Activated naive CD4-positive, alpha-beta T cell treated with anti-CD3 and anti-CD28 coated beads, Interleukin-2, amount 50 U/mL, for 72 hours (primary cell): ENCODE measurements around the gene POLR1H. TPM values are rescaled to one million over a fixed set of nuclear protein-coding genes. Genes with fewer than 3 reads are reported as not detected.
"Not testable (repeated sequence)": the region's sequence is repeated elsewhere in the genome, so short reads cannot be mapped to it uniquely, and the experiment has no call there.

Experiments
- ATAC-seq, 2 donors: fragments of 150-1000 bp; cut with Tn5 transposase; 2 replicates each; pipeline ENCODE4 v1.10.0; 2021; ENCODE audit warnings: mild to moderate bottlenecking in 2 of 2, moderate library complexity in 2 of 2
- DNase-seq, 2 donors: peaks; one replicate each; pipeline ENCODE4 v3.0.0; 2021 to 2022; ENCODE audit warnings: low spot score in 2 of 2
- H3K27ac Mint-ChIP-seq, 2 donors: one replicate each; pipeline ENCODE4 v1.8.0; 2022; ENCODE audit warnings: mild to moderate bottlenecking in 2 of 2, mixed read lengths in 2 of 2
- H3K36me3 Mint-ChIP-seq, 2 donors: one replicate each; pipeline ENCODE4 v1.8.0; 2022; ENCODE audit warnings: mixed read lengths in 2 of 2
- H3K9me3 Mint-ChIP-seq, 2 donors: one replicate each; pipeline ENCODE4 v1.8.0; 2022; ENCODE audit warnings: mixed read lengths in 2 of 2
- total RNA-seq, 2 donors: library from RNA; stranded (reverse); gene quantifications; one replicate each; pipeline ENCODE4 v1.2.3, GENCODE V29; 2022

The POLR1H gene
- 10 to 100 TPM; 52.7 to 65.6 TPM for total RNA-seq

- Mint-ChIP-seq H3K36me3 (peaks cover 17 to 37% of the 10 kb centered on the region in 2 donors), H3K27ac (peak within 1 kb of the TSS; percentile 91 to 99), H3K9me3 (peaks cover 0 to 4% of the 10 kb centered on the region in 2 donors)
- peak; percentile 89 to 94 for ATAC-seq
- peak; percentile 79 to 85 for DNase-seq
These were observed at the start of gene POLR1H for GRCh38 chr6:30061092-30061857. Gene POLR1H (plus strand): TSS chr6:30061265. CDS start chr6:30061525, 260 bp downstream.

GRCh38 chr6:30013291-30013922, 47.7 kb upstream of the POLR1H start:
- Mint-ChIP-seq H3K27ac (no peak overlapping the region), H3K36me3 (no peaks in the 10 kb centered on the region), H3K9me3 (no peaks in the 10 kb centered on the region)
- peak in 1 of 2 donors; percentile 19 for DNase-seq
- ATAC-seq: peak; percentile 61 to 77

- no peaks in the 10 kb centered on the region for H3K36me3 Mint-ChIP-seq
- H3K9me3 Mint-ChIP-seq: no peaks in the 10 kb centered on the region
- ATAC-seq (no peak), DNase-seq (no peak)
- H3K27ac Mint-ChIP-seq: no peak overlapping the region
These were observed 41.2 kb upstream of the POLR1H start for GRCh38 chr6:30019819-30020218.

- Mint-ChIP-seq H3K36me3 (no peaks in the 10 kb centered on the region), H3K27ac (peak overlapping the region in 1 of 2 donors; percentile 22), H3K9me3 (no peaks in the 10 kb centered on the region)
- DNase-seq: no peak
- no peak for ATAC-seq
These were observed 40.4 kb upstream of the POLR1H start for GRCh38 chr6:30020626-30021025.

GRCh38 chr6:30022189-30022588, 38.9 kb upstream of the POLR1H start:
- ATAC-seq (no peak), DNase-seq (no peak)
- no peaks in the 10 kb centered on the region for H3K9me3 Mint-ChIP-seq
- H3K36me3 Mint-ChIP-seq: no peaks in the 10 kb centered on the region
- no peak overlapping the region for H3K27ac Mint-ChIP-seq

GRCh38 chr6:30022712-30023111, 38.4 kb upstream of the POLR1H start:
- not testable (repeated sequence) for H3K36me3 Mint-ChIP-seq, DNase-seq, H3K27ac Mint-ChIP-seq, H3K9me3 Mint-ChIP-seq, ATAC-seq

GRCh38 chr6:30025186-30025585, 35.9 kb upstream of the POLR1H start:
- Mint-ChIP-seq H3K9me3 (no peaks in the 10 kb centered on the region), H3K36me3 (no peaks in the 10 kb centered on the region), H3K27ac (no peak overlapping the region)
- ATAC-seq: no peak
- DNase-seq: no peak

- Mint-ChIP-seq H3K9me3 (no peaks in the 10 kb centered on the region), H3K36me3 (no peaks in the 10 kb centered on the region), H3K27ac (no peak overlapping the region)
- DNase-seq: no peak
- ATAC-seq: no peak
These were observed 31.5 kb upstream of the POLR1H start for GRCh38 chr6:30029588-30029987.

- ATAC-seq: no peak
- Mint-ChIP-seq H3K36me3 (no peaks in the 10 kb centered on the region), H3K9me3 (no peaks in the 10 kb centered on the region), H3K27ac (no peak overlapping the region)
- no peak for DNase-seq
These were observed 29.7 kb upstream of the POLR1H start for GRCh38 chr6:30031381-30031780.

GRCh38 chr6:30033440-30033839, 27.6 kb upstream of the POLR1H start:
- ATAC-seq, DNase-seq, H3K36me3 Mint-ChIP-seq, H3K27ac Mint-ChIP-seq, H3K9me3 Mint-ChIP-seq: not testable (repeated sequence)

GRCh38 chr6:30035784-30036183, 25.3 kb upstream of the POLR1H start:
- H3K9me3 Mint-ChIP-seq: no peaks in the 10 kb centered on the region
- DNase-seq (no peak), ATAC-seq (no peak)
- H3K36me3 Mint-ChIP-seq: no peaks in the 10 kb centered on the region
- H3K27ac Mint-ChIP-seq: no peak overlapping the region

- DNase-seq (no peak), ATAC-seq (peak; percentile 37 to 41)
- Mint-ChIP-seq H3K27ac (peak overlapping the region in 1 of 2 donors; percentile 30), H3K9me3 (no peaks in the 10 kb centered on the region), H3K36me3 (no peaks in the 10 kb centered on the region)
These were observed 23.8 kb upstream of the POLR1H start for GRCh38 chr6:30037182-30037788.

GRCh38 chr6:30041221-30041620, 19.8 kb upstream of the POLR1H start:
- Mint-ChIP-seq H3K27ac (no peak overlapping the region), H3K36me3 (no peaks in the 10 kb centered on the region), H3K9me3 (no peaks in the 10 kb centered on the region)
- DNase-seq: no peak
- no peak for ATAC-seq

GRCh38 chr6:30041821-30042220, 19.2 kb upstream of the POLR1H start:
- Mint-ChIP-seq H3K36me3 (no peaks in the 10 kb centered on the region), H3K27ac (no peak overlapping the region), H3K9me3 (no peaks in the 10 kb centered on the region)
- DNase-seq (no peak), ATAC-seq (no peak)

GRCh38 chr6:30042476-30042875, 18.6 kb upstream of the POLR1H start:
- ATAC-seq: no peak
- no peaks in the 10 kb centered on the region for H3K36me3 Mint-ChIP-seq
- H3K9me3 Mint-ChIP-seq: no peaks in the 10 kb centered on the region
- peak overlapping the region in 1 of 2 donors; percentile 38 for H3K27ac Mint-ChIP-seq
- DNase-seq: no peak

- no peaks in the 10 kb centered on the region for H3K9me3 Mint-ChIP-seq
- peak overlapping the region in 1 of 2 donors; percentile 4 for H3K27ac Mint-ChIP-seq
- no peaks in the 10 kb centered on the region for H3K36me3 Mint-ChIP-seq
These were observed 18.2 kb upstream of the POLR1H start for GRCh38 chr6:30042914-30043313.

GRCh38 chr6:30043744-30044143, 17.3 kb upstream of the POLR1H start:
- Mint-ChIP-seq H3K36me3 (no peaks in the 10 kb centered on the region), H3K27ac (peak overlapping the region in 1 of 2 donors; percentile 4), H3K9me3 (no peaks in the 10 kb centered on the region)
- no peak for DNase-seq
- ATAC-seq: no peak

More at GRCh38 chr6:30042914-30043313, 18.2 kb upstream of the POLR1H start:
- DNase-seq (no peak), ATAC-seq (no peak)
